ENCODE measurements around the gene ARMC5. TPM values are rescaled to one million over a fixed set of nuclear protein-coding genes. Genes with fewer than 3 reads are reported as not detected.

ARMC5 gene
- total and polyA plus RNA-seq, 9 of the 15 experiments (the other 6 are each of a cell fraction or from before 2014, with no cell fraction given), result 0.11 to 13.5 (median 2.1) TPM

DNA sequence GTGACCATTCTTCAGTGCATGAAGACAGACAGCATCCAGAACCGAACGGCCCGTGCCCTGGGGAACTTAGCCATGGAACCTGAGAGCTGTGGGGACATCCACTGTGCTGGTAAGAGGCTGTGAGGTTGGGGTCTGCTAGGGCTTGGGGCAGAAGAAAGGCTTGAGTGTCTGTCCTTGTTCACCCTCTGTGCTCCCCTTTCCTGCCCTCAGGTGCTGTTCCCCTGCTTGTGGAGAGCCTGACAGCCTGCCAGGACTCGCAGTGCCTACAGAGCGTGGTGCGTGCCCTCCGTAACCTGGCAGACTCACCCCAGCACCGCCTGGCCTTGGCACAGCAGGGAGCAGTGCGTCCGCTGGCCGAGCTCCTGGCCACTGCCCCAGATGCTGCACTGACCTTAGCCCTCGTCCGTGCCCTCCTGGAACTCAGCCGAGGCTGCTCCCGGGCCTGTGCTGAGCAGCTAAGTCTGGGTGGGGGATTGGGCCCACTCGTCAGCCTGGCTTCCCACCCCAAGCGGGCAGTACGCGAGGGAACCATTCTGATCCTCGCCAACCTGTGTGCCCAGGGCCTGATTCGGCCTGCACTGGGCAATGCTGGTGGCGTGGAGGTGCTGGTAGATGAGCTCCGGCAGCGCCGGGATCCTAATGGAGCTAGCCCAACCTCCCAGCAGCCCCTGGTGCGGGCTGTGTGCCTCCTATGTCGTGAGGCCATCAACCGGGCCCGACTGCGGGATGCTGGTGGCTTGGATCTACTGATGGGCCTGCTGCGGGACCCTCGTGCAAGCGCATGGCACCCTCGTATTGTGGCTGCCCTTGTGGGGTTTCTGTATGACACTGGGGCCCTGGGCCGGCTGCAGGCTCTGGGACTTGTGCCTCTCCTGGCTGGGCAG, 2.9 kb downstream of the ARMC5 start:
- intact Hi-C loops (cut with micrococcal nuclease), result no loop called here
- FAIRE-seq, result no peak
- no peaks in the 10 kb centered on the region for H3K27me3 ChIP-seq (ENCODE audit: control insufficient read depth in 2 of 2, insufficient read depth in 2 of 2, low read length in 2 of 2)

More for the DNA sequence above, 2.9 kb downstream of the ARMC5 start:
- peak overlapping the region in 1 of 2 experiments; percentile 69; a peak in 2 of 4 replicates for H3K9ac ChIP-seq (ENCODE audit: insufficient read depth in 1 of 2, low read depth in 2 of 2, low read length in 2 of 2)
- H3K9me3 ChIP-seq (replicated peaks; ENCODE audit: control insufficient read depth, insufficient read depth, low read depth, low read length), result no peaks in the 10 kb centered on the region
- H3K4me2 ChIP-seq (ENCODE audit: insufficient read depth, low read length), result no peak overlapping the region
- no peak overlapping the region for H3K4me3 ChIP-seq
- ChIA-PET CTCF (ENCODE audit: low intra/inter-chr PET ratio) (no interaction called here), POLR2A (interaction anchor here (0.6 to 1.8 kb wide), 2 partner anchors 15 to 41 kb away, joined by 4 to 7 read pairs; no protein-coding TSS in a partner anchor)
- H3K36me3 ChIP-seq (ENCODE audit: control insufficient read depth, insufficient read depth, low read length), result peaks cover 49% of the 10 kb centered on the region; the same call in 2 of the 3 replicates
- H2AFZ ChIP-seq (ENCODE audit: low read depth, low read length), result no peak overlapping the region
- no TSS peak for BruUV-seq (replicated peaks)
- WGBS (ENCODE audit: insufficient coverage, low coverage, missing lambda C conversion rate), result 91% methylated on average over 22 of the region's 35 CpGs
- TF ChIP-seq ELK1 (CRISPR knock-in tag; IDR thresholded peaks at IDR 0.05) (no peak), RBBP5 (IDR thresholded peaks at IDR 0.05; ENCODE audit: borderline replicate concordance, insufficient read depth, low read length, poor library complexity, severe bottlenecking) (no peak), LARP7 (IDR thresholded peaks at IDR 0.05) (no peak), MEF2A (IDR thresholded peaks at IDR 0.05; ENCODE audit: control insufficient read depth, low read depth, low read length) (no peak), SPI1 (IDR thresholded peaks at IDR 0.05; ENCODE audit: borderline replicate concordance, low read depth, low read length) (no peak), POLR2G (IDR thresholded peaks at IDR 0.05; ENCODE audit: low read depth, low read length) (0 out of 2 replicates have a peak, but pooled peaks have one; percentile 12), RBFOX2 (IDR thresholded peaks at IDR 0.05; ENCODE audit: low read depth, low read length) (0 out of 2 replicates have a peak, but pooled peaks have one; percentile 24), SMARCC2 (IDR thresholded peaks at IDR 0.05; ENCODE audit: low read depth) (no peak)
- ATAC-seq, result no peak
- DNase-seq (ENCODE audit: extremely low read depth in 1 of 4, low spot score in 3 of 4), result no peak
- no peaks in the 10 kb centered on the region for H3K9me1 ChIP-seq (ENCODE audit: control insufficient read depth, insufficient read depth, low read length)
- H3K27ac ChIP-seq (ENCODE audit: extremely low read depth, low read depth, low read length), result no peak overlapping the region; the same call in 2 of the 3 replicates
- in situ Hi-C loops (cut with MboI), result no loop called here
- H4K20me1 ChIP-seq (replicated peaks; ENCODE audit: control insufficient read depth, insufficient read depth, low read length), result peaks cover 4% of the 10 kb centered on the region
- peaks cover 6 to 42% of the 10 kb centered on the region in 2 experiments; a peak in 4 of 5 replicates for H3K4me1 ChIP-seq (replicated peaks in 1 of 2; ENCODE audit: control insufficient read depth in 2 of 2, insufficient read depth in 2 of 2, low read length in 2 of 2)
- peaks cover 32% of the 10 kb centered on the region for H3K79me2 ChIP-seq (ENCODE audit: control insufficient read depth, insufficient read depth, low read length)
